ENCODE results near the gene ARL10. TPM values are rescaled to one million over a fixed set of nuclear protein-coding genes. Genes with fewer than 3 reads are reported as not detected.

The ARL10 gene
- total RNA-seq, 3 donors from 2014 or later: 2.1 to 12.2 (median 2.3) TPM

GRCh38 chr5:176410486-176411180, 45.3 kb downstream of the ARL10 start:
- no peak for TF ChIP-seq CTCF (IDR thresholded peaks at IDR 0.05)
- intact Hi-C loops (cut with DNase I, micrococcal nuclease): loop anchor here in 1 of 2 donors (10.0 kb wide), 1 partner anchor 134 kb away; the partner anchor contains the start of gene CDHR2
- no peaks in the 10 kb centered on the region for H3K9me3 ChIP-seq
- ATAC-seq (peak; percentile 18), DNase-seq (no peak)
- no peak overlapping the region for H3K4me3 ChIP-seq
- H3K36me3 ChIP-seq (ENCODE audit: low read depth): no peaks in the 10 kb centered on the region
- H3K4me1 ChIP-seq (ENCODE audit: low read depth): peaks cover 45% of the 10 kb centered on the region

DNA sequence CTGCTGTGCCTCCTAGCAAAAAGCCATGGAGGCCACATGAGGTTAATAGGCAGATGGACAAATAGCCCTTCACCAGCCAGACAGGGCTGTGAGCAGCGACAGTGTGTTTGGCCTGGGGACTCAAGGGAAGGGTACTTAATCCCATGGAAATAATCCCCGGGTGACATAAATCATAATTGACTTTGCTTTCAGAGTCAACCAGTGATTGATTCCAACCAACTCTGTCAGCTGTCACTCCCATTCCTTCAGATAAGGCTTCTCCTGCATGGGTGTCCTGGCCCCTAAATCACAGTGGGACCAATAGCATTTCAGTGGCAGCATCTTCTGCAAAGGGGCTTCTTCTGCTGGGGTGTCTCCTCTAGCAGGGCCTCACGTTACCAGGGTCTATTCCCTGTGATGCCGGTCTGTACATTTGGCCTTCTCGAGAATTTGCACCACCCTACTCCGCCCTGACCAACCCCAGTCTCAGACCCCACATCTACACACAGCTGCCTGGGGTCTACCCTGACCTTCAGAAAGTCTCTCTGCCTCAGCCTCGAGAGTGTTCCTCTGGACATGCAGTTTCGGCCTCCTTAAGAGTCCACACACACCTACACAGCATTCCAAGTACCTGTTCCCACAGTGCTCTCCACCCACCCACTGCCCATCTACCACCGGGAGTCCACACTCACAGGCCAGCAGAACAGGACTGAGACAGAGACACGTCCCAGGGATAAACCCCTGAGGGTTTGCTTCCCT, 47.4 kb downstream of the ARL10 start:
- TF ChIP-seq CTCF (IDR thresholded peaks at IDR 0.05): no peak
- no peak overlapping the region for H3K4me3 ChIP-seq
- intact Hi-C loops (cut with DNase I, micrococcal nuclease): loop anchor here in 1 of 2 donors (10.0 kb wide), 1 partner anchor 132 kb away; the partner anchor contains the start of gene CDHR2
- no peaks in the 10 kb centered on the region for H3K9me3 ChIP-seq
- no peak for ATAC-seq
- DNase-seq: peak in 1 of 3 donors; percentile 19
- no peaks in the 10 kb centered on the region for H3K36me3 ChIP-seq (ENCODE audit: low read depth)
- peaks cover 40% of the 10 kb centered on the region for H3K4me1 ChIP-seq (ENCODE audit: low read depth)

- peaks cover 40% of the 10 kb centered on the region for H3K4me1 ChIP-seq (ENCODE audit: low read depth)
- no peak overlapping the region for H3K4me3 ChIP-seq
- H3K9me3 ChIP-seq: no peaks in the 10 kb centered on the region
- DNase-seq (no peak), ATAC-seq (no peak)
- H3K36me3 ChIP-seq (ENCODE audit: low read depth): no peaks in the 10 kb centered on the region
- intact Hi-C loops (cut with DNase I, micrococcal nuclease): loop anchor here in 1 of 2 donors (10.0 kb wide), 1 partner anchor 132 kb away; the partner anchor contains the start of gene CDHR2
- TF ChIP-seq CTCF (IDR thresholded peaks at IDR 0.05): no peak
Observed at GRCh38 chr5:176413255-176413565, 47.9 kb downstream of the ARL10 start.

DNA sequence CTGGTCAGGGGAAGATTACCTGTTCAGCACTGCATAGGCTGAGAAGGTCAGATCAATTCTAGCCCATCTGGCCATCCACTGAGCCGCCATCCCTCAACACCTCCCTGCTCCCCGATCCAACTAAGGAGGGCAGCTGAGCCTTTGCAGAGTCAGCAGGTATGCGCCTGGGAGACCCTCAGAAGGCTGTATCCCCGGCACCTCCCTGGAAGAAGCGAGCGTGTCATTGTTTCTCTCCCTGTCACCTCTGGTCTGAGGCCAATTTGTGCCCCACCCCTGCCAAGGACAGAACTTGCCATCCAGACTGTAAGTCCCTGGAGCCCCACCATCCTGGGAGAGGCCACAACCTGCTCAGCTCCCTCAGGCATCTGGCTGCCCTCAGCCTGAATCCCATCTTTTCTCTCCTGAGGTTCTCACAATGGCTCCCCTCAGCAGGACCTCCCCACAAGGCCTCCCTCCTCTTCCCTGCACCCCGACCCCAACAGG, 48.5 kb downstream of the ARL10 start:
- intact Hi-C loops (cut with DNase I, micrococcal nuclease): loop anchor here in 1 of 2 donors (10.0 kb wide), 1 partner anchor 131 kb away; the partner anchor contains the start of gene CDHR2
- no peak for TF ChIP-seq CTCF (IDR thresholded peaks at IDR 0.05)
- H3K36me3 ChIP-seq (ENCODE audit: low read depth): no peaks in the 10 kb centered on the region
- DNase-seq (no peak), ATAC-seq (no peak)
- peaks cover 40% of the 10 kb centered on the region for H3K4me1 ChIP-seq (ENCODE audit: low read depth)
- no peak overlapping the region for H3K4me3 ChIP-seq
- no peaks in the 10 kb centered on the region for H3K9me3 ChIP-seq

- Histone ChIP-seq H3K9me3 (no peaks in the 10 kb centered on the region), H3K4me1 (ENCODE audit: low read depth) (peaks cover 40% of the 10 kb centered on the region), H3K4me3 (no peak overlapping the region), H3K36me3 (ENCODE audit: low read depth) (no peaks in the 10 kb centered on the region)
- no peak for ATAC-seq
- no peak for TF ChIP-seq CTCF (IDR thresholded peaks at IDR 0.05)
- intact Hi-C loops (cut with DNase I, micrococcal nuclease): loop anchor here in 1 of 2 donors (10.0 kb wide), 1 partner anchor 130 kb away; the partner anchor contains the start of gene CDHR2
- no peak for DNase-seq
Observed at GRCh38 chr5:176414704-176415103, 49.4 kb downstream of the ARL10 start.

All from mucosa of descending colon (tissue), 3 donors.